Epithelial cell of esophagus (primary cell): ENCODE results near the gene GRB2.

Source experiments
- DNase-seq: peaks from one replicate; pipeline ENCODE4 v3.0.0; 2010; ENCODE audit warnings: low read depth
- H3K4me3 ChIP-seq: 2 replicates; pipeline ENCODE4 v1.5.1; 2011; ENCODE audit warnings: mild to moderate bottlenecking, low read length, control low read depth
- CTCF ChIP-seq: IDR thresholded peaks from 2 replicates; pipeline ENCODE4 v1.5.1; 2011; ENCODE audit warnings: low read depth, mild to moderate bottlenecking, low read length, control low read depth, inconsistent platforms; ENCODE audit not compliant: insufficient read depth; ENCODE audit errors: missing control alignments

GRB2 gene

GRCh38 chr17:75271233-75271954 lies 134.1 kb downstream of the GRB2 start:
- peak overlapping the region; percentile 68 for H3K4me3 ChIP-seq
- TF ChIP-seq CTCF = no peak
- peak; percentile 79 for DNase-seq

- no peak for TF ChIP-seq CTCF
- no peak for DNase-seq
- peak within 1 kb of the TSS; percentile 91 for H3K4me3 ChIP-seq
Observed at GRCh38 chr17:75270966-75271232, 134.6 kb downstream of the GRB2 start, which contains the start of gene MIF4GD. TSS of gene MIF4GD (minus strand) at chr17:75271231. CDS start at chr17:75270195, 1,036 bp downstream.

GRCh38 chr17:75270218-75270965 lies 135.1 kb downstream of the GRB2 start:
- TF ChIP-seq CTCF = peak; percentile 59
- peak overlapping the region; percentile 91 for H3K4me3 ChIP-seq
- DNase-seq = peak; percentile 82

- no peak for TF ChIP-seq CTCF
- peak; percentile 33 for DNase-seq
- peak overlapping the region; percentile 91 for H3K4me3 ChIP-seq
Observed at GRCh38 chr17:75269844-75270217, 135.6 kb downstream of the GRB2 start.
